Transverse colon (tissue), 3 donors: Measurements from ENCODE around the gene KDM4D.

Experiments used
- EP300 ChIP-seq: sonication (generic); formaldehyde crosslinking; IDR thresholded peaks from one replicate; pipeline ENCODE4 v1.6.1; 2017; ENCODE audit warnings: antibody characterized with exemption, low read depth
- POLR2A ChIP-seq: fragments of 450-650 bp; IDR thresholded peaks from one replicate; pipeline ENCODE4 v1.6.1; 2016; ENCODE audit warnings: antibody characterized with exemption, mild to moderate bottlenecking, moderate library complexity
- TF ChIP-seq, protein P1 (sequence below), 5 experiments: fragments of 200-600 bp in 3 of 5; fragments of 450-650 bp in 2 of 5; sonication (generic) in 3 of 5; IDR thresholded peaks; 1 replicate in 2 of 5; 2 replicates in 3 of 5; pipeline ENCODE4 v1.5.1; 2016 to 2017; ENCODE audit warnings: antibody characterized with exemption in 5 of 5, inconsistent platforms in 3 of 5, mild to moderate bottlenecking in 2 of 5, moderate library complexity in 1 of 5

DNA sequence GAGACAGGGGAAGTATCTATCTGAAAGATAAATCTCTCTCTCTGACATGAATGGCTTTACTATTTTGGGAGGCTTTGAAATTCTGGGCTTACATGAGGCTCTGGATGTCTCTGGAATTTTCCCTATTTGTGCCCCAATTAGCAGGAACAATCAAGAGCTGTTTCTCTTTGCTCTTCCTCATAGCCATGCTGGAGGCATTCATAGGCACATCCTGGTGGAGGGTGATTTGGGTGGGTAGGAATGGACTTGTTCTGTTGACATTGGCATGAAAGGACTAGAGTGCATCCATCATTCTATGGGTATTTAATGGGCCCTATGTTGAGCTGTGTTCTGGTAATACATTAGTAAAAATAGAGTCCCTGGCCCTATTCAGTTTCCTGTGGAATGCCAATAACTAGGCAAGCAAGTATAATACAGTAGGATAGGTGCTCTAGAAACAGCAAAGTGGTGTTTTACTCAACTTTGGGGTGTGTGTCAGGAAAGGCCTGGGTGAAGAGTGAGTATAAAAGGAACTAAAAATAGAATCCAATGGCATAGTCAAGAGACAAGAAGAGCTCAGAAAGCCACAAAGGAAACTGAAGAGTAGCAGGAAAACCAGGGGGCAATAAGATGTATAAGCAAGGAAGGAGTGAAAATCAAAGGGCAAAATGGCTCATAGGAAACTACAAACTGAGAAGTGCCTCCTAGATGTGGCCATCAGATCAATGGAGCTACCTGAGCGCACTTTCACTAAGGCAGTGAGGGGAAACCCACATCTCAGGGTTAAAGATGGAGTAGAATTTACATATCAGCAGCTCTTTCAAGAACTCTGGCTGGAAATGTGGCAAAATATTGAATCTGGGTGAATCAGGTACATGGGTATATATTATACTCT lies 45.2 kb upstream of the KDM4D start:
- TF ChIP-seq, protein P1, sequence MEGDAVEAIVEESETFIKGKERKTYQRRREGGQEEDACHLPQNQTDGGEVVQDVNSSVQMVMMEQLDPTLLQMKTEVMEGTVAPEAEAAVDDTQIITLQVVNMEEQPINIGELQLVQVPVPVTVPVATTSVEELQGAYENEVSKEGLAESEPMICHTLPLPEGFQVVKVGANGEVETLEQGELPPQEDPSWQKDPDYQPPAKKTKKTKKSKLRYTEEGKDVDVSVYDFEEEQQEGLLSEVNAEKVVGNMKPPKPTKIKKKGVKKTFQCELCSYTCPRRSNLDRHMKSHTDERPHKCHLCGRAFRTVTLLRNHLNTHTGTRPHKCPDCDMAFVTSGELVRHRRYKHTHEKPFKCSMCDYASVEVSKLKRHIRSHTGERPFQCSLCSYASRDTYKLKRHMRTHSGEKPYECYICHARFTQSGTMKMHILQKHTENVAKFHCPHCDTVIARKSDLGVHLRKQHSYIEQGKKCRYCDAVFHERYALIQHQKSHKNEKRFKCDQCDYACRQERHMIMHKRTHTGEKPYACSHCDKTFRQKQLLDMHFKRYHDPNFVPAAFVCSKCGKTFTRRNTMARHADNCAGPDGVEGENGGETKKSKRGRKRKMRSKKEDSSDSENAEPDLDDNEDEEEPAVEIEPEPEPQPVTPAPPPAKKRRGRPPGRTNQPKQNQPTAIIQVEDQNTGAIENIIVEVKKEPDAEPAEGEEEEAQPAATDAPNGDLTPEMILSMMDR (IDR thresholded peaks at IDR 0.05) = no peak
- no peak for TF ChIP-seq POLR2A
- no peak for TF ChIP-seq EP300
